Mammary epithelial cell (primary cell): ENCODE measurements around the gene TEDDM1.

Experiments used
- CTCF ChIP-seq, 2 donors: IDR thresholded peaks in 1 of 2; conservative IDR thresholded peaks in 1 of 2; 2 replicates each; pipeline ENCODE4 v1.5.1; 2011 to 2012; ENCODE audit warnings: inconsistent platforms in 2 of 2, low read length in 2 of 2, mild to moderate bottlenecking in 2 of 2, control low read depth in 1 of 2, low read depth in 1 of 2; ENCODE audit not compliant: insufficient read depth in 1 of 2; ENCODE audit errors: extremely low read depth in 1 of 2
- EZH2 ChIP-seq: IDR thresholded peaks from 2 replicates; pipeline ENCODE4 v1.6.1; 2012; ENCODE audit warnings: low read length, inconsistent platforms, borderline replicate concordance

GRCh38 chr1:182430263-182431068 is 30.0 kb upstream of the TEDDM1 start:
- TF ChIP-seq CTCF (conservative IDR thresholded peaks at IDR 0.05 in 1 of 2, IDR thresholded peaks at IDR 0.05 in 1 of 2; ENCODE audit: extremely low read depth in 1 of 2, insufficient read depth in 1 of 2, low read depth in 1 of 2, low read length in 2 of 2), result no peak
- TF ChIP-seq EZH2, result no peak
